ENCODE results near the gene FZD10.

FZD10 gene

GRCh38 chr12:130138478-130138877 is 23.8 kb upstream of the FZD10 start:
- no peak for DNase-seq (ENCODE audit: low spot score)
- in situ Hi-C loops (cut with MboI; ENCODE audit: low sequenced_read_pairs, unreplicated experiment), result no loop called here
- no peak for TF ChIP-seq CTCF (IDR thresholded peaks at IDR 0.05; ENCODE audit: borderline replicate concordance, control extremely low read depth, extremely low read depth, insufficient read depth, missing control alignments)

- in situ Hi-C loops (cut with MboI; ENCODE audit: low sequenced_read_pairs, unreplicated experiment), result no loop called here
- TF ChIP-seq CTCF (IDR thresholded peaks at IDR 0.05; ENCODE audit: borderline replicate concordance, control extremely low read depth, extremely low read depth, insufficient read depth, missing control alignments), result no peak
- DNase-seq (ENCODE audit: low spot score), result no peak
These were observed 22.5 kb upstream of the FZD10 start for GRCh38 chr12:130139567-130140421.

GRCh38 chr12:130141105-130141504 is 21.2 kb upstream of the FZD10 start:
- DNase-seq (ENCODE audit: low spot score), result no peak
- in situ Hi-C loops (cut with MboI; ENCODE audit: low sequenced_read_pairs, unreplicated experiment), result no loop called here
- no peak for TF ChIP-seq CTCF (IDR thresholded peaks at IDR 0.05; ENCODE audit: borderline replicate concordance, control extremely low read depth, extremely low read depth, insufficient read depth, missing control alignments)

- DNase-seq (ENCODE audit: low spot score), result no peak
- in situ Hi-C loops (cut with MboI; ENCODE audit: low sequenced_read_pairs, unreplicated experiment), result no loop called here
- no peak for TF ChIP-seq CTCF (IDR thresholded peaks at IDR 0.05; ENCODE audit: borderline replicate concordance, control extremely low read depth, extremely low read depth, insufficient read depth, missing control alignments)
These were observed 20.2 kb upstream of the FZD10 start for GRCh38 chr12:130141901-130142683.

GRCh38 chr12:130142736-130143135 is 19.5 kb upstream of the FZD10 start:
- in situ Hi-C loops (cut with MboI; ENCODE audit: low sequenced_read_pairs, unreplicated experiment), result no loop called here
- no peak for TF ChIP-seq CTCF (IDR thresholded peaks at IDR 0.05; ENCODE audit: borderline replicate concordance, control extremely low read depth, extremely low read depth, insufficient read depth, missing control alignments)
- no peak for DNase-seq (ENCODE audit: low spot score)

GRCh38 chr12:130143136-130143535 is 19.1 kb upstream of the FZD10 start:
- in situ Hi-C loops (cut with MboI; ENCODE audit: low sequenced_read_pairs, unreplicated experiment), result no loop called here
- DNase-seq (ENCODE audit: low spot score), result no peak
- TF ChIP-seq CTCF (IDR thresholded peaks at IDR 0.05; ENCODE audit: borderline replicate concordance, control extremely low read depth, extremely low read depth, insufficient read depth, missing control alignments), result no peak

All from GM13976 (cell line).